ENCODE results near the gene CALML3.

GRCh38 chr10:5530846-5531557, 6.2 kb downstream of the CALML3 start:
- TF ChIP-seq CTCF (IDR thresholded peaks at IDR 0.05) (no peak), POLR2AphosphoS5 (IDR thresholded peaks at IDR 0.05) (no peak), EP300 (IDR thresholded peaks at IDR 0.05) (no peak), POLR2A (IDR thresholded peaks at IDR 0.05) (no peak)
